ENCODE results near the gene KCNA1. TPM values are rescaled to one million over a fixed set of nuclear protein-coding genes. Genes with fewer than 3 reads are reported as not detected.
"Not testable (repeated sequence)": the region's sequence is repeated elsewhere in the genome, so short reads cannot be mapped to it uniquely, and the experiment has no call there.

The KCNA1 gene
- total and polyA plus RNA-seq, 2 experiments from 2014 or later: 0.27 TPM; not detected in 1

DNA sequence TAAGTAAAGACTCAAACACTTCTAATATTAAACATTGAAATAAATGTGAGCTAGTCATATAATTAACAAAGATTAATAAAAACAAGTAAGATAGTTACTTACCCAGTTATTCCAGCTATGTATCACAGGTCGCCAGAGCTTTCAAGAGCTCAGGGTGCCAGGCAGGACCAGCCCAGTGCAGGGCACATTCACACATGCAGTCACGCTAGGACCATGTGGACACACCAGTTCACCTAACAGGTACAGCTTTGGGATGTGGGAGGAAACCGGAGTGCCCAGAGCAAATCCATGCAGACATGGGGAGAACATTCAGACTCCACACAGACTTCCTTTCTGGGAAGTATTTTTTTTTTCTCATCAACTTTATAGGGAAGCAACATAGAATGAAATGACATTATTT, 39.3 kb upstream of the KCNA1 start:
- Histone ChIP-seq H3K4me3 (no peak overlapping the region), H3K27me3 (peaks cover 59% of the 10 kb centered on the region), H3K36me3 (replicated peaks; ENCODE audit: insufficient read depth, low read depth) (no peaks in the 10 kb centered on the region), H3K4me1 (ENCODE audit: insufficient read depth) (no peaks in the 10 kb centered on the region), H3K27ac (no peak overlapping the region), H4K20me1 (ENCODE audit: insufficient read depth, poor library complexity, severe bottlenecking) (no peaks in the 10 kb centered on the region), H3K79me2 (no peaks in the 10 kb centered on the region), H3K9me3 (ENCODE audit: low read depth) (no peaks in the 10 kb centered on the region), H2AFZ (no peak overlapping the region), H3K9me2 (replicated peaks; ENCODE audit: insufficient read depth) (no peaks in the 10 kb centered on the region), H3K4me2 (no peak overlapping the region)
- 90% methylated on average over 3 of the region's 3 CpGs for WGBS (ENCODE audit: low lambda C conversion rate, missing lambda C conversion rate)
- TF ChIP-seq EZH2 (IDR thresholded peaks at IDR 0.05; ENCODE audit: borderline replicate concordance) (no peak), CTCF (IDR thresholded peaks at IDR 0.05; ENCODE audit: poor library complexity) (no peak)
- no peak for DNase-seq (ENCODE audit: low spot score)

GRCh38 chr12:4871514-4871913, 38.2 kb upstream of the KCNA1 start:
- H3K9me3 ChIP-seq (ENCODE audit: low read depth): no peaks in the 10 kb centered on the region
- DNase-seq (ENCODE audit: low spot score): no peak
- peaks cover 61% of the 10 kb centered on the region for H3K27me3 ChIP-seq
- no peaks in the 10 kb centered on the region for H3K9me2 ChIP-seq (replicated peaks; ENCODE audit: insufficient read depth)
- H3K36me3 ChIP-seq (replicated peaks; ENCODE audit: insufficient read depth, low read depth): no peaks in the 10 kb centered on the region
- H3K4me1 ChIP-seq (ENCODE audit: insufficient read depth): no peaks in the 10 kb centered on the region
- no peak overlapping the region for H3K4me3 ChIP-seq
- no peak overlapping the region for H3K4me2 ChIP-seq
- H4K20me1 ChIP-seq (ENCODE audit: insufficient read depth, poor library complexity, severe bottlenecking): no peaks in the 10 kb centered on the region
- H3K27ac ChIP-seq: no peak overlapping the region
- no peaks in the 10 kb centered on the region for H3K79me2 ChIP-seq
- no peak overlapping the region for H2AFZ ChIP-seq
- WGBS (ENCODE audit: low lambda C conversion rate, missing lambda C conversion rate): 87% methylated on average over 9 of the region's 9 CpGs
- TF ChIP-seq EZH2 (IDR thresholded peaks at IDR 0.05; ENCODE audit: borderline replicate concordance): no peak
- no peak for TF ChIP-seq EZH2phosphoT487 (IDR thresholded peaks at IDR 0.05; ENCODE audit: low read depth, severe bottlenecking, unreplicated experiment)
- TF ChIP-seq CTCF (IDR thresholded peaks at IDR 0.05; ENCODE audit: poor library complexity): no peak

DNA sequence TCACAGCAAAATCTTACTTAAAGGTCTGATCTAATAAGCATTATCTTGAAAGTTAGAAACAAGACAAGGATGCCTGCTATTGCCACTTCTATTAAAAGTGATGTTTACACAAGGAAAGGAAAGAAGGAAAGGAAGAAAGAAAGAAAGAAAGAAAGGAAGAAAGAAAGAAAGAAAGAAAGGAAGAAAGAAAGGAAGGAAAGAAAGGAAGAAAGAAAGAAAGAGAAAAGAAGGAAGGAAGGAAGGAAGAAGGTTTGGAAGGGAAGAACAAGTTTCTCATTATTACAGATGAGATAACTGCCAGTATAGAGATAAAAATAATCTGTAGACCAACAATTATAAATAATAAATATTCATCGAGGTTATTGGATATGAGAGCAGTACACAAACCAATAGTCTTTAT, 35.8 kb upstream of the KCNA1 start:
- no peak overlapping the region for H2AFZ ChIP-seq
- DNase-seq (ENCODE audit: low spot score): no peak
- no peaks in the 10 kb centered on the region for H3K79me2 ChIP-seq
- H4K20me1 ChIP-seq (ENCODE audit: insufficient read depth, poor library complexity, severe bottlenecking): no peaks in the 10 kb centered on the region
- H3K4me1 ChIP-seq (ENCODE audit: insufficient read depth): no peaks in the 10 kb centered on the region
- TF ChIP-seq EZH2 (IDR thresholded peaks at IDR 0.05; ENCODE audit: borderline replicate concordance) (no peak), CTCF (IDR thresholded peaks at IDR 0.05; ENCODE audit: poor library complexity) (no peak), EZH2phosphoT487 (IDR thresholded peaks at IDR 0.05; ENCODE audit: low read depth, severe bottlenecking, unreplicated experiment) (no peak)
- no peak overlapping the region for H3K4me2 ChIP-seq
- WGBS (ENCODE audit: low lambda C conversion rate, missing lambda C conversion rate): 81% methylated on average over 1 of the region's 1 CpG
- no peak overlapping the region for H3K4me3 ChIP-seq
- no peaks in the 10 kb centered on the region for H3K9me3 ChIP-seq (ENCODE audit: low read depth)
- no peaks in the 10 kb centered on the region for H3K9me2 ChIP-seq (replicated peaks; ENCODE audit: insufficient read depth)
- peaks cover 46% of the 10 kb centered on the region for H3K27me3 ChIP-seq
- no peak overlapping the region for H3K27ac ChIP-seq
- H3K36me3 ChIP-seq (replicated peaks; ENCODE audit: insufficient read depth, low read depth): no peaks in the 10 kb centered on the region

DNA sequence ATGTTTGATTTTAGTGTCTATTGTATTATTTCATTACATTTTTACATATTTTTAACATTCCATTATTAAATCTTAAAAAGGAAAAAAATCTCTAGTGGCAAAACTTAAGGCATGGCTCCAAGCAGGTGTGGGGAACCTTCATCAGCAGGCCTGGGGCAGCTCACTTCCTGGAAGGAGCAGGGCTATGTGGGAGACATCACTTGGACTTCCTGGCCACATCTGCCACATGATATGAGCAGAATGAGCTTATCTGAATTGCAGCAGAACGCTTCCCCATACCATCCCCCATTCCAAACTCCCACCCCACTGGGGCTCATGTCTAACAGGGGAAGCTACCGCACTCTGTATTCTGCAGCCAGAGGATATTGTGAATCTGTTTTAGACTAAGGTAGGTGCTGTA, 35.0 kb upstream of the KCNA1 start:
- Histone ChIP-seq H3K79me2 (no peaks in the 10 kb centered on the region), H4K20me1 (ENCODE audit: insufficient read depth, poor library complexity, severe bottlenecking) (no peaks in the 10 kb centered on the region), H2AFZ (no peak overlapping the region), H3K9me2 (replicated peaks; ENCODE audit: insufficient read depth) (no peaks in the 10 kb centered on the region), H3K4me1 (ENCODE audit: insufficient read depth) (no peaks in the 10 kb centered on the region), H3K27ac (no peak overlapping the region), H3K4me3 (no peak overlapping the region), H3K9me3 (ENCODE audit: low read depth) (no peaks in the 10 kb centered on the region), H3K4me2 (no peak overlapping the region), H3K27me3 (peaks cover 38% of the 10 kb centered on the region), H3K36me3 (replicated peaks; ENCODE audit: insufficient read depth, low read depth) (no peaks in the 10 kb centered on the region)
- 51% methylated on average over 2 of the region's 2 CpGs for WGBS (ENCODE audit: low lambda C conversion rate, missing lambda C conversion rate)
- no peak for DNase-seq (ENCODE audit: low spot score)
- TF ChIP-seq CTCF (IDR thresholded peaks at IDR 0.05; ENCODE audit: poor library complexity) (no peak), EZH2 (IDR thresholded peaks at IDR 0.05; ENCODE audit: borderline replicate concordance) (no peak), EZH2phosphoT487 (IDR thresholded peaks at IDR 0.05; ENCODE audit: low read depth, severe bottlenecking, unreplicated experiment) (no peak)

DNA sequence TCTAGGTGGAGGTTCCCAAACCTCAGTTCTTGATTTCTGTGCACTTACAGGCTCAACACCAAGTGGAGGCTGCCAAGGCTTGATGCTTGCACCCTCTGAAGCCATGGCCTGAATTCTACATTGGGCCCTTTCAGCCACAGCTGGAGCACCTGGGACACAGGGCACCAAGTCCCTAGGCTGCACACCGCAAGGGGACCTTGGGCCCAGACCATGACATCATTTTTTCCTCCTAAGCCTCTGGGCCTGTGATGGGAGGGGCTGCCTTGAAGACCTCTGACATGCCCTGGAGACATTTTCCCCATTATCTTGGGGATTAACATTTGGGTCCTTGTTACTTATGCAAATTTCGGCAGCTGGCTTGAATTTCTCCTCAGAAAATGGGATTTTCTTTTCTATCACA, 30.2 kb upstream of the KCNA1 start:
- not testable (repeated sequence) for H3K9me3 ChIP-seq (ENCODE audit: low read depth); H3K9me2 ChIP-seq (replicated peaks; ENCODE audit: insufficient read depth); DNase-seq (ENCODE audit: low spot score); H4K20me1 ChIP-seq (ENCODE audit: insufficient read depth, poor library complexity, severe bottlenecking); H3K4me2 ChIP-seq; H3K27ac ChIP-seq; H3K4me1 ChIP-seq (ENCODE audit: insufficient read depth); H3K4me3 ChIP-seq; H3K79me2 ChIP-seq; H2AFZ ChIP-seq; H3K36me3 ChIP-seq (replicated peaks; ENCODE audit: insufficient read depth, low read depth)
- peaks cover 13% of the 10 kb centered on the region for H3K27me3 ChIP-seq
- 91% methylated on average over 2 of the region's 2 CpGs for WGBS (ENCODE audit: low lambda C conversion rate, missing lambda C conversion rate)
